ENCODE measurements around the gene PLEKHS1.

Gene PLEKHS1

GRCh38 chr10:113776553-113776952 lies 25.1 kb downstream of the PLEKHS1 start:
- Histone ChIP-seq H3K4me3 (ENCODE audit: low read depth, low read length, poor library complexity, severe bottlenecking) (no peak overlapping the region), H3K4me2 (ENCODE audit: low read length) (no peak overlapping the region), H3F3A (ENCODE audit: insufficient read depth, low read length) (no peaks in the 10 kb centered on the region), H3K27ac (ENCODE audit: low read depth, low read length, poor library complexity, severe bottlenecking) (no peak overlapping the region), H4K20me1 (ENCODE audit: insufficient read depth, low read length) (no peaks in the 10 kb centered on the region), H3K79me2 (ENCODE audit: insufficient read depth, low read length) (no peaks in the 10 kb centered on the region), H3K9ac (ENCODE audit: low read length) (no peak overlapping the region), H2AFZ (ENCODE audit: low read length) (no peak overlapping the region), H3K9me3 (ENCODE audit: low read length) (no peaks in the 10 kb centered on the region), H3K9me2 (ENCODE audit: low read depth, low read length) (no peaks in the 10 kb centered on the region), H3K27me3 (ENCODE audit: insufficient read depth, low read length) (no peaks in the 10 kb centered on the region), H3K36me3 (ENCODE audit: insufficient read depth, low read length) (no peaks in the 10 kb centered on the region), H3K4me1 (ENCODE audit: insufficient read depth, low read length, severe bottlenecking) (no peaks in the 10 kb centered on the region)
- TF ChIP-seq EZH2 (IDR thresholded peaks at IDR 0.05; ENCODE audit: borderline replicate concordance, low read length) = no peak
- TF ChIP-seq, protein P1, sequence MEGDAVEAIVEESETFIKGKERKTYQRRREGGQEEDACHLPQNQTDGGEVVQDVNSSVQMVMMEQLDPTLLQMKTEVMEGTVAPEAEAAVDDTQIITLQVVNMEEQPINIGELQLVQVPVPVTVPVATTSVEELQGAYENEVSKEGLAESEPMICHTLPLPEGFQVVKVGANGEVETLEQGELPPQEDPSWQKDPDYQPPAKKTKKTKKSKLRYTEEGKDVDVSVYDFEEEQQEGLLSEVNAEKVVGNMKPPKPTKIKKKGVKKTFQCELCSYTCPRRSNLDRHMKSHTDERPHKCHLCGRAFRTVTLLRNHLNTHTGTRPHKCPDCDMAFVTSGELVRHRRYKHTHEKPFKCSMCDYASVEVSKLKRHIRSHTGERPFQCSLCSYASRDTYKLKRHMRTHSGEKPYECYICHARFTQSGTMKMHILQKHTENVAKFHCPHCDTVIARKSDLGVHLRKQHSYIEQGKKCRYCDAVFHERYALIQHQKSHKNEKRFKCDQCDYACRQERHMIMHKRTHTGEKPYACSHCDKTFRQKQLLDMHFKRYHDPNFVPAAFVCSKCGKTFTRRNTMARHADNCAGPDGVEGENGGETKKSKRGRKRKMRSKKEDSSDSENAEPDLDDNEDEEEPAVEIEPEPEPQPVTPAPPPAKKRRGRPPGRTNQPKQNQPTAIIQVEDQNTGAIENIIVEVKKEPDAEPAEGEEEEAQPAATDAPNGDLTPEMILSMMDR (IDR thresholded peaks at IDR 0.05; ENCODE audit: low read length) = no peak

- Histone ChIP-seq H3K9me3 (ENCODE audit: low read length) (no peaks in the 10 kb centered on the region), H4K20me1 (ENCODE audit: insufficient read depth, low read length) (no peaks in the 10 kb centered on the region), H3K9me2 (ENCODE audit: low read depth, low read length) (no peaks in the 10 kb centered on the region), H3K4me3 (ENCODE audit: low read depth, low read length, poor library complexity, severe bottlenecking) (no peak overlapping the region), H2AFZ (ENCODE audit: low read length) (no peak overlapping the region), H3K4me2 (ENCODE audit: low read length) (no peak overlapping the region), H3K27me3 (ENCODE audit: insufficient read depth, low read length) (no peaks in the 10 kb centered on the region), H3F3A (ENCODE audit: insufficient read depth, low read length) (no peaks in the 10 kb centered on the region), H3K79me2 (ENCODE audit: insufficient read depth, low read length) (no peaks in the 10 kb centered on the region), H3K27ac (ENCODE audit: low read depth, low read length, poor library complexity, severe bottlenecking) (no peak overlapping the region), H3K36me3 (ENCODE audit: insufficient read depth, low read length) (no peaks in the 10 kb centered on the region), H3K9ac (ENCODE audit: low read length) (no peak overlapping the region), H3K4me1 (ENCODE audit: insufficient read depth, low read length, severe bottlenecking) (no peaks in the 10 kb centered on the region)
- TF ChIP-seq, protein P1 (IDR thresholded peaks at IDR 0.05; ENCODE audit: low read length) = 0 out of 2 replicates have a peak, but pooled peaks have one; percentile 18
- no peak for TF ChIP-seq EZH2 (IDR thresholded peaks at IDR 0.05; ENCODE audit: borderline replicate concordance, low read length)
Observed at GRCh38 chr10:113780681-113781250, 29.3 kb downstream of the PLEKHS1 start.

DNA sequence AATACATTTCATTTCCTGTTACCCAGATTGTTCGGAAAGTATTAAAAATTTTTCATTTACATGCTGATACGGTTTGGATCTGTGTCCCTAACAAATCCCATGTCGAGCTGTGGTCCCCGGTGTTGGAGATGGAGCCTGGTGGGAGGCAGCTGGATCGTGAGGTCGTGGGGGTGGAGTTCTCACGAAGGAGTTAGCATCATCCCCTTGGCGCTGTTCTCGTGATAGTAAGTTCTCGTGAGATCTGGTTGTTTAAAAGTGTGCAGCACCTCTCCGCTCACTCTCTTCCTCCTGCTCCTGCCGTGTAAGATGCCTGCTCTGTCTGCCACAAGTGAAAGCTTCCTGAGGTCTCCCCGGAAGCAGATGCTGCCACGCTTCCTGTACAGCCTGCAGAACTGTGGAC lies 30.9 kb downstream of the PLEKHS1 start:
- no peaks in the 10 kb centered on the region for H3K4me1 ChIP-seq (ENCODE audit: insufficient read depth, low read length, severe bottlenecking)
- H3K79me2 ChIP-seq (ENCODE audit: insufficient read depth, low read length) = no peaks in the 10 kb centered on the region
- no peaks in the 10 kb centered on the region for H3K9me3 ChIP-seq (ENCODE audit: low read length)
- H2AFZ ChIP-seq (ENCODE audit: low read length) = no peak overlapping the region
- no peaks in the 10 kb centered on the region for H3K36me3 ChIP-seq (ENCODE audit: insufficient read depth, low read length)
- no peak overlapping the region for H3K4me2 ChIP-seq (ENCODE audit: low read length)
- no peaks in the 10 kb centered on the region for H4K20me1 ChIP-seq (ENCODE audit: insufficient read depth, low read length)
- no peaks in the 10 kb centered on the region for H3K27me3 ChIP-seq (ENCODE audit: insufficient read depth, low read length)
- no peak overlapping the region for H3K27ac ChIP-seq (ENCODE audit: low read depth, low read length, poor library complexity, severe bottlenecking)
- no peaks in the 10 kb centered on the region for H3K9me2 ChIP-seq (ENCODE audit: low read depth, low read length)
- TF ChIP-seq EZH2 (IDR thresholded peaks at IDR 0.05; ENCODE audit: borderline replicate concordance, low read length) = no peak
- TF ChIP-seq, protein P1 (IDR thresholded peaks at IDR 0.05; ENCODE audit: low read length) = no peak
- no peak overlapping the region for H3K4me3 ChIP-seq (ENCODE audit: low read depth, low read length, poor library complexity, severe bottlenecking)
- no peaks in the 10 kb centered on the region for H3F3A ChIP-seq (ENCODE audit: insufficient read depth, low read length)
- H3K9ac ChIP-seq (ENCODE audit: low read length) = no peak overlapping the region
